ENCODE results near the gene SIT1.

Gene SIT1

DNA sequence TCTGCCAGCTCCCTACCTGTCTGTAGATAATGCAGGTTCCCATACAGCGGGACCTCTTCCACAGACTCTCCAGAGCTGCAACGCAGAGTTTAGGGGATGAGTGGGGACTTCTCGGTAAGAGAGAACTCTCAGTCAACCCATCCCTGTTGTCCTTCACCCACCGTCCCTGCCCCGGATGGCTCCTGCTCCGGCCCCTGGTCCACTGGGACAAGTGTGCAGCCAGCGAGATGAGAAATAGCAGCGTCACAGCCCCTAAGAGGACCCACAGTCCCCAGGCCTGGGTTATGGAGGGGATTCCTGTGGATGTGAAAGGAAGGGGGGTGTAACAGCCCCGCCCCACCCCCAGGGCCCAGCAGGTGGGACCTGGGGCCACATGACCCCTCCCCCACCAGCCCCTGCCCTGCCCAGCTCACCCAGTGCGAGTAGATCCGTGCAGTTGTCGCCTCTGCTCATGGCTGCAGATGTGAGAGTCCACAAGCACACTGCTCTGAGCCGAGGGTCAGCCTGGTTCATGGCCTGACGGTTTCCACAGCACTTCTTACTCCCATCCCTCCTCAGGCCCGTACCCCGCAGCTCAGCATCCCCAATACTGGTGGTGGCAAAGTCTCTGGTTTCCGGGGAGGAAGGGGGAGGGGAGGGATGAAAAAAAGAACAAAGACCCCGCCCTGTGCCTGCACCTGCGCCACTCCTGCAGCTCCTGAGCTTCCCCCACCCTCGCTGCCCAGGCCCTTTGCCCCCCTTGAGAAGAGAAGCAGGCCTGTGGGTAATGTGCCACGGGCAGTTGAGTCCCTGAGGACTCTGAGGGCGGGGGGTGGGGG, at the start of gene SIT1:
Gene SIT1 (minus strand): TSS at position 591 of the 818 bp plus-strand sequence. CDS start 78 bp downstream, at position 513.
- no peak for DNase-seq

DNA sequence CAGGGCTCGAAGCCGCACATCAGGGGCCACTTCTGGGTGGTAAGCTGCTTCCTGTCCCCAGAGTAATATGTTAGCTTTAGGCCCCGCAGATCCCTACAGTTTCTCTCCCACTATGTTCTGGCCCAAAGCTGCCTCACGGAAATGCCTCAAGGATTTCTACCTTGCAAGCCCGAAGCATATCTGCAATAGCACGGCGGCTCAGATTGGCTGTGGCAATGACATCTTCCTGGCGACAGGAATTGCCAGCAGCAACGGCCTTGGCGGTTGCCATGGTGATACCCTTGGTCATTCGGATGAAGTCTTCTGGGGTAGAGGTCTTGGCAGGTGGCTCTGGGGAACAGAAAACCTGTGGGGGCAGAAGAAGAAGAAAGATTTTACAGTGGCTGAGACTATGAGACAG, 49.3 kb upstream of the SIT1 start:
- no peak for DNase-seq

DNA sequence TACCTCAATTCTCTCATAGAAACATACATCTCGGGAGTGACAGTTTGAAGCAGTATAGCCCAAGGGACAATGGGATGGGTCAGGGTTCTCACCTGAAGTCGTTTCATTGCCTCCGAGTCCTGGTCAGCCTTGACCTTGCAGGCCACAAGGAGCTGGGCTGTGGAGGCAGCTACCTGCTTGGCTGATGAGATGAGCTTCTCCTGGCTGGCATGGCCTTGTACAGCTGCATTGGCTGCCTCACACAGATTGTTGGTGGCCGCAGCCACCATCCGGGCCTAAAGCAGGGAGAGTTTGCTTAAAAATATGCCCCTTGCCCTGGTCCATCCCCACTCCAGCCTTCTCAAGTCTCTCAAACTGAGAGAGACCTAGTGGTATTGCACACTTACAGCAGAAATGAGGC, 47.5 kb upstream of the SIT1 start:
- DNase-seq: no peak

DNA sequence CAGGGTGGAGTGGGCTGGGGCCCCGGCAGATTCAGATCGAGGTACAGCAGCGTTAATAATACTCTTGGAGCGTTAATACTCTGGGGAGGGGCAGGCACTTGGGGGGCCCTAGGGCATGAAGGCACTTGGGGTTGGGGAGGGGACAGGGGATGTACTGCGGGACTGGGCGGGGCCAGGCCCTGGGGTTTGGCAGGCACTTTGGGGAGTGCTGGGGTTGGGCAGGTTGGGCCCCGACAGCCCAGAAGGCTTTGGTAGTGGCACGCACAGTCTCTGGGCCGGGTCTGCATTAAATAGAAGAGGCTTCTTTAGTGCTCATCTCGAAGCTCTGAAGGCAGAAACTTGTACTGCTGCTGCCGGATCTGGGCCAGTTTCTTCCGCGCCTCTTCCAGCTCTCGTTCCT, 46.8 kb upstream of the SIT1 start:
- DNase-seq: no peak

GRCh38 chr9:35696520-35697215, 45.9 kb upstream of the SIT1 start:
- DNase-seq: no peak

DNA sequence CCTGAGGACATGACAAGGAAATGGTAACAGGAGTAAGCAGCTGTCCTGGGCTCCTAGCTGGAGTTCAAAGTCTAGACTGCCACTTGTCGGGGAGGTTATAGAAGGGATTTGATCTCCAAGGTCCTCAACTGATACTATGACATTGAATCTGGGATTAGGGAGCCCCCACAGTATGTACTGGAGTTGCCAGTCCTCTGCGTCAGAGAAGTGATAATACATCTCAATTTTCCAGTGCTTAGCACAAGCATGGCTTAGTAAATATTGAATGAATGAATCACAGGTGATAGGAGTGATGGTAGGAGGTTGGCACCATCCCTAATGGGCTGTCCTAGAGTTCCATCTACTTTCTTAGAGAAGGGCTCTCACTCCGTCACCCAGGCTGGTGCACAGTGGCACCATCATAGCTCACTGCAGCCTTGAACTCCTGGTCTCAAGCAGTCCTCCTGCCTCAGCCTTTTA, 45.2 kb upstream of the SIT1 start:
- no peak for DNase-seq

- no peak for DNase-seq
These were observed 41.1 kb upstream of the SIT1 start for GRCh38 chr9:35691757-35692301.

DNA sequence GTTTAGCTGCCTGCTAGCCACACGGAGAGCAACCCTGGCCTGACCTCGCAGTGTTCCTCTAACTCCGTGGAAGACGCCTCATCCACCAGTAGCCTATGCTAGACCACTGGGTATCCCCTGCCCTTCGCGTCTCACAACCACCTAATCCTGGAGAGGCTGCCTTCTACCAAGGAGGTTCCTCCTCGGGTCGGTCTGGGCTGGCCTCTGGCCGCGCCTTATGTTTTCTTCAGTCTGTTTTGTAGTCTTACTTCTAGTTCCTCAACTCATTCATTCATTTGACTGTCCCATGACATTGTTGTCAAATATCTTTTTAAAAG, 40.6 kb upstream of the SIT1 start:
- no peak for DNase-seq

DNA sequence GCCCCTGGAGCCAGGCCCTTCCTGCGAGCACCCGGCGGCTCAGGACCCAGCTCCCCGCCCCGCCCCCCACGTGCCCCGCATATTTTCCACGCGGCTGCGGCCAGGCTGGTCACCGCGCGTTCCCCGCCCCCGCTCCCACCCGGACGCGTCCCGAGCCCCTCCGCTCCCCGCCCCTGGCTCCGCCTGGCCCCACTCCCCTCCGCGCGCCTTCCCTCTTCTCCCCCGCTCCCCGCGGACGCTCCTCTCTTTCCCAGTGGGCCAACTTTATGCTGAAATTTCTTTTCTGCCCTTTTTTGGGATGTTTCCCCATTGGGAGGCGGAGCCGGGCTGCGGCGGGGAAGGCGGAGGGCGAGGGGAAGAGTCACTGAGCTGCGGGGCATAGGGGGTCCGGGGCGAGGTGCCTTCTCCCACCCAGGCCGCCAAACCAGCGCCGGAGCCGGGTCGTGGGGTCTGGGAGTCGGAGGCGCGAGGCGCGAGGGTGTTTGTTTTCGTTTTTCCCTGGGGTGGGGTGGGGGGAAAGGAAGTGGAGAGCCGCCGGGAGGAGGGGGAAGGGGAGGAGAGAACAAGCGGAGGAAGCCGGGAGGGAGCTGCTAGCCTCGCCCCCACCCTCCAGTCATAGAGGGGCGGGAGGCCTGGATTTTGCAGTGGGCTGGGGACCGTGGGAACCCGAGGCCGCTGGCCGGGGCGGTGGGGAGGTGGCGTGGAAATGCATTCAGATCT, 40.0 kb upstream of the SIT1 start:
- peak; percentile 65 for DNase-seq

DNA sequence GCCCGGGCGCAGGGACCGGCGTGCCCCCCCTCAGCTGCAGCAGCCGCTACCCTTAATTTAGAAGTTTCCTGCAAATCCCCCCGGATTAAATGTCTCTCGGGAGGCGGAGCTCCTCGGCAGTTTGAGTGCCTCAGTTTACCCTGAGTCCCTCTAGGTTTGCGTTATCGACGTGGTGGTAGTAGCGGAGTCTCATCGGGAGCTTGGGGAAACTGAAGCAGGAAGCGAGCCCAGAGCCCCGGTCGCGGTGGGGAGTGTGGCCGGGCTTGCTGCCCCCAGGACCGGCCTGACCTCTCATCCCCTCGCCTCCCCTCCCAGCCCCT, 39.5 kb upstream of the SIT1 start:
- DNase-seq: no peak

DNA sequence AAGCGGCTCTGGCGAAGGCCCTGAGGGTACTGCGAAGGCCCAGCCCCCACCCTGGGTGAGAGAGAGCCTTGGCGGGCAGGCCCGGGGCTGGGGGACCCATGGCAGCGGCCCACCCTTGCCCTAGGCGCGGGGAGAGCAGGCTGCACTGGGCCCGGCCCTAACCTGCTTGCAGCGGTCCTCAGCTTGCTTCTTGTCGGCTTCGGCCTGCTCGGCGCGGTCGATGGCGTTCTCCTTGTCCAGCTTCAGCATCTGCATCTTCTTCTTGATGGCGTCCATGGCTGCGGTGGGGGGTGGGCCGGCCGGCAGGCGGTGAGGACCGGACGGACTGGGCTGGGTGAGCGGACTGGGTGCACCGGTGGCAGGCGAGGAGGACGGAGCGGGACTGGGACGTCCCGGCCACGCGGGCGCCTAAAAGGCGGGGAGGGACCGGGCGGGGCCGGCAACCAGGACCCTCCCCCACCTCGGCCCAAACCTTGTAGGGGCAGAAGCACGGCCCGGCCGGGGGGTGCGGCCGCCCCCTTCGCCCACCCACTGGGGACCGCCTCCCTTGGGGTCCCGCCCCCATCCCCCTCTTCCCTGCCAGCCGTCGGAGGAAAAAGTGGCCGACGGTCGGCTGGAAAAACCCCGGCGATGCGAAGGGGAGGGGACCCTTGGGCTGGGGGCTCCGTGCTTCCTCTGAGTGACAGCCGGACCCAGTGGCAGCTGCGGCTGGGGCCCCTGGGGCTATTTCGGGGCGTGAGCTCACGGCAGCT, 39.0 kb upstream of the SIT1 start, which contains the start of gene TPM2:
Gene TPM2 (minus strand): TSS at position 384 of the 752 bp plus-strand sequence. CDS start 108 bp downstream, at position 276.
- peak; percentile 81 for DNase-seq

- DNase-seq: no peak
These were observed 38.1 kb upstream of the SIT1 start for GRCh38 chr9:35688558-35689541.

DNA sequence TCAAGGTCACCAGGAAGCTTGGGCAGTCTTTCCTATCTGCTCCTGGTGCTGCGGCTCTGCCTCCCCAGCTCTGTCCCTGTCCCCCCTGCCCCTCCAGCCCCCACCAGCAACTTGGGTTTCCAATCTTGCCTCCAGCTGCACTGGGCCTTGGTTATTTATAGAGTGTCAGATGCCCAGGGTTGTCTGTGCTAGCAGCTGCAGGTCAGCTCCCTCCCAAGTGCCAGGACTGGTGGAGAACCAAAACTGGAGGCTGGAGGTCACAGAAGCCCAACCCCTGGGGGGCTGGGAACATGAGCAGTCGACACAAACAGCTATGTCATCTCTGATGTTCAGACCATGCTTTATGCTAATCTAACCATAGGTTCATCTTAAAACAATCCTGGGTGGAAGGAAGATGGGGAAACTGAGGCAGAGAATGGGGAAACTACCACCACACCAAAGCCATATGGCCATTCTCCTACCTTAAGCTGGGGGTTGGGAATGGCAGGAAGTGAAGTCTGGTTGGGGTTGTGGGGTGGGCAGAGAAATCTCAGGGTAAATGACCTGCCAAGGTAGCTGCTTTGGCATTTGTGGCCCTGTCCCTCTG, 37.3 kb upstream of the SIT1 start:
- DNase-seq: no peak

- DNase-seq: no peak
These were observed 36.6 kb upstream of the SIT1 start for GRCh38 chr9:35687306-35687705.

GRCh38 chr9:35686222-35687203, 35.8 kb upstream of the SIT1 start:
- DNase-seq: no peak

DNA sequence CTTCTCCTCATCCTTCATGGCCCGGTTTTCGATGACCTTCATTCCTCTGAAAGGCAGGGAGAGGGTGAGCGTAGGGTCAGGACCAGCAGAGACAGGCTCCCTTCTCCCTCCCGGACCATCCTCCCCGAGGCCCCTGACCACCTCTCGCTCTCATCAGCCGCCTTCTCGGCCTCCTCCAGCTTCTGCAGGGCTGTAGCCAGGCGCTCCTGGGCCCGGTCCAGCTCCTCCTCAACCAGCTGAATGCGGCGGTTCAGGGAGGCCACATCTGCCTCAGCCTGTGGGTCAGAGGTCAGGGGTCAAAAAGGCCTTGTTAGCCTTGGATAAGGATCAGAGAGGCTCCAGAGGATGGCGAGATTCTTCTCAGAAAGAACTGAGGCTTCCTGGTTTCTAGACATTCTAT, 34.8 kb upstream of the SIT1 start:
- DNase-seq: no peak

- DNase-seq: no peak
These were observed 34.2 kb upstream of the SIT1 start for GRCh38 chr9:35684921-35685320.

DNA sequence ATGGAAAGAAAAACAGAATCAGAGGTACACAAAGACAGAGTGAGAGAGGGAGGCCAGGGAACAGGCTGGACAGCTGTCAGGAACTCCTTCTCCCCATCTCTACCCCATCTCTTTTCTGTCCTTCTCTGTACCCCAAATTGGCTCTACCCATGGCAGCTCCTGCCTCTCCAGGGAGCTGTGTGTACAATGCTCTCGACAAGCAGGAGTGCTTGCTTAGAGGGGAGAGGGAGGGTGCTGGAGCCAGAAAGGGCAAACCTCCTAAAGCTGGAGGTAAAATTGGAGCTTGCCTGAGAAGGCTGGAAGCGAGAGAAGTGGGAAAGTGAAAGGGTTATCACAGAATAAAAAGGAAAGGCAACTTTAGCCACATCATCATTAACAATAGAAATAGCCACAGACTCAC, 32.6 kb upstream of the SIT1 start:
- no peak for DNase-seq

DNA sequence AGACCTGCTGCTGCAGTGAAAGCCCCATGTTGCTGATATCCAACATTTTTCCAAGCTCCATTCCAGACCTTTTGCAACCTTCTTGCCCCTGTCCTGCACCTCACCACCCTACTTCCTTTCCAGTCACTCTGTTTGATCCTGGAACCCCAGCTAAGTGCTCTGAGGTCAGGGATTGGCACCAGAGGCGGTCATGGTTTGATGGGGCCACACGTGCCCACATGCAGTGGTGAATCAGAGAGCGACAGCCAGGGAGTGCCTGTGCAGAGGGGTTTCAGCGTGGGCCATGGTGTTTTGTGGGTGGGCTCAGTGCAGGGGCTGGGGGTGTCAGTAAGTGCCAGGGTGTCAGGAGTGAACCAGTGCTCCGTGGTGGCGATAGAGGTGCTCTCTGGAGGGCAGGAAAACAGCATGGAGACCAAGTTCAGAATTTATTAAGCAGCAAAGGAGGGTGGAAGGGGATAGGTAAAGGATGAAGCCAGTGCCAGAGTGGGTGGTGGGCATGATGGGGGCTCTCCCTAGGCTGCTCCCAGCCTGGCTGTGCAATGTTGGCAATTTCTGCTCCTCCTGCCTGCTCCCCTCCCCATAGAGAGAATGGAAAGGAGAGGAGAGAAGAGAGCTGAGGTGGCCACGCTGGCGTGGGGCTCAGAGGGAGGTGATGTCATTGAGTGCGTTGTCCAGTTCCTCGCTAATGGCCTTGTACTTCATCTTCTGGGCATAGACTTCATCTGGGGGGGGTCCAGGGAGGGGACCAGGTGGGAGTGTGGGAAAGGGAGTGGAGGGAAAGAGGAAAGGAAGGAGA, 32.0 kb upstream of the SIT1 start:
- DNase-seq: no peak

Data from amniotic stem cell (primary cell).